ENCODE data around the gene POLR3B.

The POLR3B gene

GRCh38 chr12:106423291-106423690 is 65.7 kb downstream of the POLR3B start:
- Histone ChIP-seq H3K27ac (replicated peaks) (no peak overlapping the region), H3K27me3 (ENCODE audit: insufficient read depth, poor library complexity, severe bottlenecking) (no peaks in the 10 kb centered on the region), H3K4me3 (replicated peaks; ENCODE audit: insufficient read depth, low read length) (no peak overlapping the region)
- no peak for DNase-seq (ENCODE audit: low read depth in 1 of 2, low spot score in 1 of 2)
- no peak for TF ChIP-seq GABPA (IDR thresholded peaks at IDR 0.05; ENCODE audit: low read depth)
- TF ChIP-seq POLR2AphosphoS5 (IDR thresholded peaks at IDR 0.05; ENCODE audit: low read depth), result no peak
- no peak for TF ChIP-seq REST (IDR thresholded peaks at IDR 0.05; ENCODE audit: insufficient replicate concordance, low read depth)
- no peak for TF ChIP-seq CTCF (IDR thresholded peaks at IDR 0.05; ENCODE audit: insufficient read depth, low read length)
- no peak for TF ChIP-seq SPI1 (IDR thresholded peaks at IDR 0.05; ENCODE audit: borderline replicate concordance, low read depth)

- Histone ChIP-seq H3K27me3 (ENCODE audit: insufficient read depth, poor library complexity, severe bottlenecking) (no peaks in the 10 kb centered on the region), H3K27ac (replicated peaks) (no peak overlapping the region), H3K4me3 (replicated peaks; ENCODE audit: insufficient read depth, low read length) (no peak overlapping the region)
- no peak for TF ChIP-seq GABPA (IDR thresholded peaks at IDR 0.05; ENCODE audit: low read depth)
- no peak for TF ChIP-seq CTCF (IDR thresholded peaks at IDR 0.05; ENCODE audit: insufficient read depth, low read length)
- no peak for TF ChIP-seq POLR2AphosphoS5 (IDR thresholded peaks at IDR 0.05; ENCODE audit: low read depth)
- TF ChIP-seq REST (IDR thresholded peaks at IDR 0.05; ENCODE audit: insufficient replicate concordance, low read depth), result no peak
- TF ChIP-seq SPI1 (IDR thresholded peaks at IDR 0.05; ENCODE audit: borderline replicate concordance, low read depth), result no peak
- DNase-seq (ENCODE audit: low read depth in 1 of 2, low spot score in 1 of 2), result no peak
Measured at GRCh38 chr12:106425061-106425702, 67.6 kb downstream of the POLR3B start.

GRCh38 chr12:106427917-106428316 is 70.4 kb downstream of the POLR3B start:
- Histone ChIP-seq H3K27ac (replicated peaks) (no peak overlapping the region), H3K4me3 (replicated peaks; ENCODE audit: insufficient read depth, low read length) (no peak overlapping the region), H3K27me3 (ENCODE audit: insufficient read depth, poor library complexity, severe bottlenecking) (no peaks in the 10 kb centered on the region)
- DNase-seq (ENCODE audit: low read depth in 1 of 2, low spot score in 1 of 2), result no peak
- no peak for TF ChIP-seq SPI1 (IDR thresholded peaks at IDR 0.05; ENCODE audit: borderline replicate concordance, low read depth)
- TF ChIP-seq POLR2AphosphoS5 (IDR thresholded peaks at IDR 0.05; ENCODE audit: low read depth), result no peak
- no peak for TF ChIP-seq CTCF (IDR thresholded peaks at IDR 0.05; ENCODE audit: insufficient read depth, low read length)
- TF ChIP-seq REST (IDR thresholded peaks at IDR 0.05; ENCODE audit: insufficient replicate concordance, low read depth), result no peak
- TF ChIP-seq GABPA (IDR thresholded peaks at IDR 0.05; ENCODE audit: low read depth), result no peak
